ENCODE measurements around the gene TPGS1.

TPGS1 gene

GRCh38 chr19:522726-523125 lies 15.4 kb downstream of the TPGS1 start:
- no peak for DNase-seq

GRCh38 chr19:524062-524674 lies 16.9 kb downstream of the TPGS1 start:
- DNase-seq = no peak

- no peak for DNase-seq
Measured at GRCh38 chr19:525029-525428, 17.7 kb downstream of the TPGS1 start.

GRCh38 chr19:525857-526419 lies 18.6 kb downstream of the TPGS1 start:
- DNase-seq = no peak

- DNase-seq = no peak
Measured at GRCh38 chr19:530134-531008, 23.1 kb downstream of the TPGS1 start.

GRCh38 chr19:531009-531752 lies 23.9 kb downstream of the TPGS1 start:
- peak; percentile 73 for DNase-seq

GRCh38 chr19:531753-532560 lies 24.7 kb downstream of the TPGS1 start, which contains the start of gene CDC34:
Gene CDC34, plus strand, starts transcription at chr19:531760. Its CDS starts 172 bp downstream, at chr19:531932.
- DNase-seq = no peak

- peak; percentile 46 for DNase-seq
Measured at GRCh38 chr19:532561-533363, 25.5 kb downstream of the TPGS1 start.

- no peak for DNase-seq
Measured at GRCh38 chr19:533364-534058, 26.2 kb downstream of the TPGS1 start.

- DNase-seq = no peak
Measured at GRCh38 chr19:534088-534487, 26.8 kb downstream of the TPGS1 start.

GRCh38 chr19:535017-535835 lies 27.9 kb downstream of the TPGS1 start:
- DNase-seq = no peak

GRCh38 chr19:536031-536880 lies 29.0 kb downstream of the TPGS1 start:
- DNase-seq = no peak

GRCh38 chr19:536881-537404 lies 29.6 kb downstream of the TPGS1 start:
- DNase-seq = no peak

- DNase-seq = no peak
Measured at GRCh38 chr19:538641-539428, 31.5 kb downstream of the TPGS1 start.

GRCh38 chr19:539429-540030 lies 32.2 kb downstream of the TPGS1 start:
- DNase-seq = no peak

GRCh38 chr19:540867-541637 lies 33.8 kb downstream of the TPGS1 start:
- no peak for DNase-seq

- no peak for DNase-seq
Measured at GRCh38 chr19:541699-542098, 34.4 kb downstream of the TPGS1 start.

Data from MV-4-11 (cell line).